Glutamatergic neuron (in vitro differentiated cells): ENCODE data around the gene LRCH3. TPM values are rescaled to one million over a fixed set of nuclear protein-coding genes. Genes with fewer than 3 reads are reported as not detected.

Experiments used
- DNase-seq: peaks from one replicate; pipeline ENCODE4 v3.0.0; 2022
- H3K27ac Mint-ChIP-seq: one replicate; pipeline ENCODE4 v1.8.0; 2020; ENCODE audit warnings: mild to moderate bottlenecking, mixed read lengths, inconsistent platforms; ENCODE audit not compliant: unreplicated experiment
- H3K27me3 Mint-ChIP-seq: one replicate; pipeline ENCODE4 v1.8.0; 2020; ENCODE audit warnings: mild to moderate bottlenecking, moderate library complexity, mixed read lengths, inconsistent platforms; ENCODE audit not compliant: unreplicated experiment
- H3K36me3 Mint-ChIP-seq: one replicate; pipeline ENCODE4 v1.8.0; 2020; ENCODE audit warnings: mild to moderate bottlenecking, mixed read lengths, inconsistent platforms; ENCODE audit not compliant: unreplicated experiment
- H3K4me1 Mint-ChIP-seq: one replicate; pipeline ENCODE4 v1.8.0; 2020; ENCODE audit warnings: mild to moderate bottlenecking, low read depth, mixed read lengths, inconsistent platforms; ENCODE audit not compliant: unreplicated experiment
- H3K4me3 Mint-ChIP-seq: one replicate; pipeline ENCODE4 v1.8.0; 2020; ENCODE audit warnings: mild to moderate bottlenecking, mixed read lengths, inconsistent platforms; ENCODE audit not compliant: unreplicated experiment
- H3K9me3 Mint-ChIP-seq: one replicate; pipeline ENCODE4 v1.8.0; 2020; ENCODE audit warnings: mild to moderate bottlenecking, moderate library complexity, mixed read lengths, inconsistent platforms; ENCODE audit not compliant: unreplicated experiment
- total RNA-seq: library from RNA; stranded (reverse); fragmentation: NEBNext Ultra II Directional; extraction: Animal tissue kit (Norgen Biotek cat#: 25700); gene quantifications from one replicate; pipeline ENCODE4 v1.2.1, GENCODE V29; 2021; ENCODE audit not compliant: unreplicated experiment
- TF ChIP-seq, protein P1 (sequence below): fragments of 200-600 bp; sonication (generic); IDR thresholded peaks from one replicate; pipeline ENCODE4 v1.5.0; 2021; ENCODE audit not compliant: partially characterized antibody, unreplicated experiment

The LRCH3 gene
- total RNA-seq, 1 donor from 2014 or later, result 79.0 TPM

DNA sequence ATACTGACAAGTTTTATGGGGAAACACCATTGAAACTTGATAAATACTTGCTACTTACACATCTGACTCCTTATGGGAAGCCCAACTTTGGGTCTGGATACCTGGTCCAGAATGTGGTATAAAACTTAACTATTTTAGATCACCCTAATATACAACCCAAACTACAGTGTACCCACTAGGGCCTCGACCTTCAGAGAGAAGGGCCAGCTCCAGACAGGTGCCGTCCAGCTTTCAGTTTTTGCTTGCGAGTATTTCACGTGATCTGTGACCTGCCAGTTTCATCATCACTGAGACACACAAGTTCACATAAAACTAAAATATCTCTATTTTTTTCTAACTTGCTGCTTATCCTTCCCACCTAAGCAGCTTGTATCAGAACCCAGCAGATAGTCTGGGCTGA lies 99.6 kb downstream of the LRCH3 start:
- Mint-ChIP-seq H3K27ac (no peak overlapping the region), H3K36me3 (no peaks in the 10 kb centered on the region), H3K4me3 (no peak overlapping the region), H3K27me3 (no peaks in the 10 kb centered on the region), H3K4me1 (no peaks in the 10 kb centered on the region), H3K9me3 (no peaks in the 10 kb centered on the region)
- no peak for DNase-seq
- TF ChIP-seq, protein P1, sequence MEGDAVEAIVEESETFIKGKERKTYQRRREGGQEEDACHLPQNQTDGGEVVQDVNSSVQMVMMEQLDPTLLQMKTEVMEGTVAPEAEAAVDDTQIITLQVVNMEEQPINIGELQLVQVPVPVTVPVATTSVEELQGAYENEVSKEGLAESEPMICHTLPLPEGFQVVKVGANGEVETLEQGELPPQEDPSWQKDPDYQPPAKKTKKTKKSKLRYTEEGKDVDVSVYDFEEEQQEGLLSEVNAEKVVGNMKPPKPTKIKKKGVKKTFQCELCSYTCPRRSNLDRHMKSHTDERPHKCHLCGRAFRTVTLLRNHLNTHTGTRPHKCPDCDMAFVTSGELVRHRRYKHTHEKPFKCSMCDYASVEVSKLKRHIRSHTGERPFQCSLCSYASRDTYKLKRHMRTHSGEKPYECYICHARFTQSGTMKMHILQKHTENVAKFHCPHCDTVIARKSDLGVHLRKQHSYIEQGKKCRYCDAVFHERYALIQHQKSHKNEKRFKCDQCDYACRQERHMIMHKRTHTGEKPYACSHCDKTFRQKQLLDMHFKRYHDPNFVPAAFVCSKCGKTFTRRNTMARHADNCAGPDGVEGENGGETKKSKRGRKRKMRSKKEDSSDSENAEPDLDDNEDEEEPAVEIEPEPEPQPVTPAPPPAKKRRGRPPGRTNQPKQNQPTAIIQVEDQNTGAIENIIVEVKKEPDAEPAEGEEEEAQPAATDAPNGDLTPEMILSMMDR, result no peak

DNA sequence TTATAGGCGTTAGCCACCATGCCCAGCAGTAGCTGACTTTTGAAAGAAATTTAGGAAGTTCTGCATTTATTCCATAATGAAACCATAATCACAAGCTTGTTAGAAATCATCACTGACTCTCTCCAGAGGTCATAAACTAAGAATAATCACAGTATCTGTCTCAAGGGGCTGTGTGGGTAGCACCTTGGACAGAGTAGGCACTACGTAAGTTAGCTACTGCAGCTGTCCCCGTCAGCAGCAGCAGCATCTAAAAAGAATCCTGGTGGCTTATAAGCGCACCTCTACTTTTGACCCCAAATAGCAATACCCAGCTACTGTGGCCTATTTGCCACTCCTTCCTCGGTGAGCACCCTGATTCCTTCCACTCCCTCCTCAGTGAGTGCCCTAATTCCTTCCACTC lies 101.1 kb downstream of the LRCH3 start:
- TF ChIP-seq, protein P1, result no peak
- Mint-ChIP-seq H3K9me3 (no peaks in the 10 kb centered on the region), H3K27me3 (no peaks in the 10 kb centered on the region), H3K27ac (no peak overlapping the region), H3K4me3 (no peak overlapping the region), H3K36me3 (no peaks in the 10 kb centered on the region), H3K4me1 (no peaks in the 10 kb centered on the region)
- DNase-seq, result no peak

DNA sequence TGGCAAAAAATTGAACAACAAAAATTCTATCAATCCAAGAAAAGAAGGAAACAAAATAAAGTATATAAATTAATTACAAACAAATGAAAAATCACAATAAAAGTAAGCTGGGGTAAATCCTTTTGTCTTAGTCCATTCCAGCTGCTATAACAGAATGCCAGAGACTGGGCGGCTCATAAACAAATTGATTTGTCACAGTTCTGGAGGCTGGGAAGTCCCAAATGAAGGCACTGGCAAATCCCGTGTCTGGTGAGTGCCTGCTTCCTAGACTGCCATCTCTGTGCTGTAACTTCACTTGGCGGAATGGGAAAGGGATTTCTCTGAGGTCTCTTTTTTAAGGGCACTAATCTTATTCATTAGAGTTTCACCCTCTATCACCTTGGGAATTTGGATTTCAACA lies 105.4 kb downstream of the LRCH3 start:
- H3K4me1 Mint-ChIP-seq, result no peaks in the 10 kb centered on the region
- H3K9me3 Mint-ChIP-seq, result no peaks in the 10 kb centered on the region
- TF ChIP-seq, protein P1, result no peak
- no peak for DNase-seq
- H3K36me3 Mint-ChIP-seq, result no peaks in the 10 kb centered on the region
- no peak overlapping the region for H3K4me3 Mint-ChIP-seq
- no peak overlapping the region for H3K27ac Mint-ChIP-seq
- H3K27me3 Mint-ChIP-seq, result no peaks in the 10 kb centered on the region

DNA sequence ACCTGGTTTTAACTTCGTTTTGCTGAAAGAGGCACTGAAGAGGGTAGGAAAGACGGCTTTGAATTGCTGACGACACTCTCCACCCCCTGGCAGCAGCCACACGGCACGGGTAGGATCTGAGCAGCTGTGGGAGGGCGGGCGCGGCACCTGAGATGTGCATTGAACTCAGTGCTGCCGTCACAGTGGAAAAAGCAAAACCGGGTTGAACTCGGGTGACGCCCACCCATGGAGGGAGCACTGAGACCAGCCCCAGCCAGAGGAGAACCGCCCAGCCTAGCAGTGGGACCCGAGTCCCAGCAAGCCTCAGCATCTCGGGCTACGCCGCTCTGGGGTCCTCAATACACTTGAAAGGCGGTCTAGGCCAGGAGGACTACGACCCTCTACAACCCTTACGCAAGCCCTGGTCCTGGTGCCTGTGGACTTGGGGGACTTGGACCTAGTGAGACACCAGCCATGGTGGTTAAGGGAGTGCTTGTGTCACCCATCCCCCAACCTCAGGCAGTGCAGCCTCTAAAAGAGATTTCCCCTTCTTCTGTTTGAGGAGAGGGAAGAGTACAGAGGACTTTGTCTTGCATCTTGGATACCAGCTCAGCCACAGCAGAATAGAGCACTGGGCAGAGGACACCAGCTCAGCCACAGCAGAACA lies 108.9 kb downstream of the LRCH3 start:
- Mint-ChIP-seq H3K4me3 (no peak overlapping the region), H3K4me1 (no peaks in the 10 kb centered on the region), H3K36me3 (peaks cover 6% of the 10 kb centered on the region), H3K27ac (no peak overlapping the region), H3K9me3 (no peaks in the 10 kb centered on the region), H3K27me3 (no peaks in the 10 kb centered on the region)
- no peak for DNase-seq
- TF ChIP-seq, protein P1, result no peak

DNA sequence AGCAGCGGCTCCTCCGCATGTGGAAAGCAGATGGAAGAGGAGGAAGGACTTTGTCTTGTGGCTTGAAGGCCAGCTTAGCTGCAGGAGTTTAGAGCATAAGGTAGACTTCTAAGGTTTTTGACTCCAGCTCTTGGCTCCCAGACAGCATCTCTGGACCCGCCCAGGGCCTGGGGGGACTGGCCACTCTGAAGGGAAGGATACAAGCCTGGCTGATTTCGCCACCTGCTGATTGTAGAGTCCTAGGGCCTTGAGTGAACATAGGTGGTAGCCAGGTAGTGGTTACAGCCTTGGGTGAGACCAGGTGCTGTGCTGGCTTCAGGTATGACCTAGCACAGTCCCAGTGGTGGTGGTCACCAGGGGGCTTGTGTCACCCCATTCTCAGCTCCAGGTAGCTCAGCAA lies 110.6 kb downstream of the LRCH3 start:
- H3K9me3 Mint-ChIP-seq, result no peaks in the 10 kb centered on the region
- TF ChIP-seq, protein P1, result no peak
- H3K4me3 Mint-ChIP-seq, result no peak overlapping the region
- peaks cover 2% of the 10 kb centered on the region for H3K27me3 Mint-ChIP-seq
- H3K27ac Mint-ChIP-seq, result no peak overlapping the region
- no peaks in the 10 kb centered on the region for H3K4me1 Mint-ChIP-seq
- DNase-seq, result no peak
- H3K36me3 Mint-ChIP-seq, result peaks cover 6% of the 10 kb centered on the region
